8988T (cell line): ENCODE data around the gene ABCC3.

Source experiments
- DNase-seq: peaks from one replicate; pipeline ENCODE4 v3.0.0; 2011

Gene ABCC3

DNA sequence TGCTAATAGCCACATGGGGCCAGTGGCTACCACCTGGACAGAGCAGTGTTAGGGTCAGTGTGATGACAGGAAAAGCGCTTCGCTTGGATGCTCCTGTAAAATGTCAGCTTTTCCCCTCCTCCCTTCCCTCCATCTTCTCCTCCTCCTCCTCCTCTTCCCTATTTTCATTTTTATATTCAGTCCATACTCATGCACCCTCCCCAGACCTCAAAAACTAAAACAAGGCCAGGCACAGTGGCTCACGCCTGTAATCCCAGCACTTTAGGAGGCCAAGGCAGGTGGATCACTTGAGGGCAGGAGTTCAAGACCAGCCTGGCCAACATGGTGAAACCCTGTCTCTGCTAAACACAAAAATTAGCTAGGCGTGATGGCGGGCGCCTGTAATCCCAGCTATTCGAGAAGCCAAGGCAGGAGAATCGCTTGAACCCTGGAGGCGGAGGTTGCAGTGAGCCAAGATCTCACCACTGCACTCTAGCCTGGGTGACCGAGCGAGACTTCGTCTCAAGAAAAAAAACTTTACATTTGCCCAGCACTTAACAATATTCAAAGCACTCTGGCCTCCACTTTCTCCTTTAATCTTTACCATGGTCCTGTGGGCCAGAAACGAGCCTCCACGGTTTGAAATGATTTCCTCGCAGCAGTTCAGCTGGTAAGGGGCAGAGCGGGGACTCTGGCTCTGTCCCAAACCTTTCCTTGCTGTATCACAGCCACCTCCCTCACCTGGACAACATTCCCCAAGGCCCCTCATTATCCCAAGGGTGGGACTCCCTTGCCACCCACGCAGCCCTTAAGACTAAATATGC, 51.2 kb downstream of the ABCC3 start:
- DNase-seq: no peak

- DNase-seq: peak; percentile 77
These were observed 52.0 kb downstream of the ABCC3 start for GRCh38 chr17:50686494-50687199.

DNA sequence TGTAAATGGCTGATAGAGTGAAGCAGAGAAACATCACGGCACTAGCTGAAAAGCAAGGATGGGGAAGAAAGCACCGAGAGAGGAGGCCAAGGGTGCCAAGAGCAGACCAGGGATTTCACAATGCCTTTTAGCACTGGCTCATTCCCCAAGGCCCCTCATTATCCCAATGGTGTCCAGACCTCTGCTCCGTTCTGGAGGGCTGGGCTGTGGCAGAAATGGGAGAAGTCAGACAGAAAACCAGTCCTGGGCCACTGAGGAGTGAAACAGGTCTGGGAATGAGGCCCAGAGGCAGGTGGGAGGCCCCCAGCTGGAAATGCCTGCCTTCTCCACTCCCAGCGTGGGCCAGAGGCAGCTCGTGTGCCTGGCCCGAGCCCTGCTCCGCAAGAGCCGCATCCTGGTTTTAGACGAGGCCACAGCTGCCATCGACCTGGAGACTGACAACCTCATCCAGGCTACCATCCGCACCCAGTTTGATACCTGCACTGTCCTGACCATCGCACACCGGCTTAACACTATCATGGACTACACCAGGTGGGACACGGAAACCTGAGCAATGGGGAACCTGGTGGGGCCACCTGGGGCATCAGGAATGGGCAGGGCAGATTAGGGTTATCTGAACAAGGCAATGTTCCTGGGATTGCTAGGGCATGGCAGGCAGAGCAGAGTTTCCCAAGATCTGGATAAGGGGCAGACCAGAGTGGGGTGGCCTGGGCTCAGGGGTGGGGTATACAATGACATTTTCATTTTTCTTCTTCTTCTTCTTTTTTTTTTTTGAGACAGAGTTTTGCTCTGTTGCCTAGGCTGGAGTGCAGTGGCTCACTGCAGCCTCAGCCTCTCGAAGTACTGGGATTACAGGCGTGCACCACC, 52.8 kb downstream of the ABCC3 start:
- no peak for DNase-seq

DNA sequence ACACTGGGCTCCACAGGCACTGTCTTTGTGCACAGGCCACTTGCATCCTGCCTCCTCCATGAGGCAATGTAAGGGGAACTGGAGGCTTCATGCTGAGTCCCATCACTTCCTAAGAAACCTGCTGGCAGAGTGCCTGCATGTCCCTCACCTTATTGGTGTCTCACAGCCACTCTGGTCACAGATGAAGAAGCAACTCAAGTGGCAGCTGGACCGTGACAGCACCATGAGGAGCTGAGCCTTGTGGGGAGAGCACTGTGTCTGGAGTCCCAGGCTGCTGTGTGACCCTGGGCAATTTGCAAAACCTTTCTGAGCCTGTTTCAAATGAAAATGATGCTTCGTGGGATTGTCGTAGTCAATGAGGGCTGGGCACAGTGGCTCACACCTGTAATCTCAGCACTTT, 53.6 kb downstream of the ABCC3 start:
- no peak for DNase-seq

GRCh38 chr17:50689251-50689650, 54.6 kb downstream of the ABCC3 start:
- DNase-seq: no peak

- DNase-seq: no peak
These were observed 55.5 kb downstream of the ABCC3 start for GRCh38 chr17:50689956-50690886.

DNA sequence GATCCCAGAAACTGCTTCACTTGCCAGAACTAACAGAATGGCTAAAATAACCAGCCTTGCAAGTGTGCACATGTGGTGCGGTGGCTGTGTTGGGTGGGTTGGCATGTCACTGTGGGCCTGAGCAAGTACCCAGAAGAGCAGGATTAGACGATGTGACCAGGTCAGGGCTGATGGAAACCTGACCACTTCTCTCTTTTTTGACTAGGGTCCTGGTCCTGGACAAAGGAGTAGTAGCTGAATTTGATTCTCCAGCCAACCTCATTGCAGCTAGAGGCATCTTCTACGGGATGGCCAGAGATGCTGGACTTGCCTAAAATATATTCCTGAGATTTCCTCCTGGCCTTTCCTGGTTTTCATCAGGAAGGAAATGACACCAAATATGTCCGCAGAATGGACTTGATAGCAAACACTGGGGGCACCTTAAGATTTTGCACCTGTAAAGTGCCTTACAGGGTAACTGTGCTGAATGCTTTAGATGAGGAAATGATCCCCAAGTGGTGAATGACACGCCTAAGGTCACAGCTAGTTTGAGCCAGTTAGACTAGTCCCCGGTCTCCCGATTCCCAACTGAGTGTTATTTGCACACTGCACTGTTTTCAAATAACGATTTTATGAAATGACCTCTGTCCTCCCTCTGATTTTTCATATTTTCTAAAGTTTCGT, 56.3 kb downstream of the ABCC3 start:
- DNase-seq: no peak

DNA sequence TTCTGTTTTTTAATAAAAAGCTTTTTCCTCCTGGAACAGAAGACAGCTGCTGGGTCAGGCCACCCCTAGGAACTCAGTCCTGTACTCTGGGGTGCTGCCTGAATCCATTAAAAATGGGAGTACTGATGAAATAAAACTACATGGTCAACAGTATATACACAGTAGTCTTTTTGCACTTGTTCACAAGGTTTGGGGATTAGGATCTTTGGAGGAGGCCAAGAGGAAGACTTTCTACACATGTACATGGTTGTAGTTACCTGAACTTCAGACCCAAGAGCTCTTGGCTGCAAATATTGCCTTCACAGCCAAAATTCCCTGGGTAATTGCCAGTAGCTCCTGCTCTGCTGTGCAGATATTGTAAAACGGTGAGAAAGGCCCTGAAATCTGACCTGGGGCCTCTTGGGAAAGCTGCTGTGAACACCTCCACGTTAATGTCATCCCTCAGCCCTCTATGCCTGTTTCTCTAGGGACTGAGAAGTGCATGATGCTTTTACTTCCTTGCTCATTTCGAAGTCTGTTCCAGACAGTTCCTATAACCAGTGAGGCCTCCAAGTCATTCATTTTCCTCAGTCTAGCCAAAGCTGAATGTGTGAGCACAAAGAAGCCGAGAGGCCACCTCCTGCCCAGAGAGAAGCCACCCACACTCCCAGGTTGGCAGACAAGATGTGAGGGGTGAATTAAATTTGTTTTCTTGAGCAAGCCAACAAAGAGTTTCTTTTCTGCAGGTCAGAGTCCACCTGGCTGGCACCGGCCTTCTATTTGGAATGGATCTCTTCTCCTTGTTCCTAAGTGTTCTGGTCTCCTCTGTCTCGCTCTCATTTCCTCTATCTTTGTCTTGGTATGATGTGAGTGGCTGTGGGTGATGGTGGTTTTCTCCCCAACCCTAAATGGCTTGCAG, 57.1 kb downstream of the ABCC3 start:
- DNase-seq: no peak

GRCh38 chr17:50692448-50693035, 57.9 kb downstream of the ABCC3 start:
- no peak for DNase-seq

GRCh38 chr17:50693036-50693682, 58.5 kb downstream of the ABCC3 start:
- no peak for DNase-seq

- DNase-seq: no peak
These were observed 61.7 kb downstream of the ABCC3 start for GRCh38 chr17:50696365-50696879.

GRCh38 chr17:50697062-50697461, 62.4 kb downstream of the ABCC3 start:
- DNase-seq: no peak

DNA sequence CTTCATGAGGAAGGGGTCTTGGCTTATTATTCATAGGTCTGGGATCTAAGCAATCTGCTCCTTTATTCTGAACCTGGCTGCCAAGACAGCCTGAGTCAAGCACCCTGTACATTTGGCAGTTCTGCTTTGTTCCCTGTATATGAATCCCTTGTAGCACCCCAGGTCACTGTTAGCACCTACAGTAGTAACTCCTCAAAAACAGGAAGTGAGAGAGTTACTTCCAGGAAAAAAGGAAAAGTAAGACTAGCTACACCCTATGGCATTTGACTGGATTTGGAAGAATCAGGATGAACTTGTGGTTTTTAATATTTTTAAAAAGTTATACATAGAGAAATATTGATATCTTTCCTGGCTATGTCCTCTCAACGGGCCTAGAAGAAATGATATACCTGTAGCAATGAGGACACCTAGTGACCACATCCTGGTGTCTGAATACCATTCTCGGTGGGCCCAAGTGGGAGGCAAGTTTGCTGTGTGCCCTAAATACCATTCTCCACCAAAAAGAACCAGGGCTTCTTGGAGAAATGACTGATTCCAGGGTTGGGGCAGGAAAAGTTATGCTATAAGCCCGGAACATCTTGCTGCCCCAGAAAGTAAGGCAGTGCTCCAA, 63.1 kb downstream of the ABCC3 start:
- DNase-seq: no peak

DNA sequence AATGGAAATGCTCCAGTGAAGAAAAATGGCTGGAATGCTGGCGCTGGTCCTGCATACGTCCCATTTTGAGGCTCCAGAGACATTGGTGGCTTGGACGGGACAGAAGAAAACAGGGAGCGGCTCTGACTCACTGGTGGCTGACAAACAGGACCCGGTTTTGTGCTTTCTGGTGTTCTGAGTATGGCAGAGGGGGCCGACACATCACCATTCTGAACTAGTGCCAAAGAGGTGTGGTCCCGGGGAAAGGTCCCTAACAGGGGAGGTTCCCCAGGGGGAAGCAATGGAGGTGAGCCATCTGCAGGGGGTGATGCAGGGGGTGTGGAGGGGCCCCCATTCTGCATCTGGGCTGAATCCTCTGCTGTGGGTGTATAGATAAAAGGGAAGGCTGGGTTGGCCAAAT, 64.7 kb downstream of the ABCC3 start:
- no peak for DNase-seq

DNA sequence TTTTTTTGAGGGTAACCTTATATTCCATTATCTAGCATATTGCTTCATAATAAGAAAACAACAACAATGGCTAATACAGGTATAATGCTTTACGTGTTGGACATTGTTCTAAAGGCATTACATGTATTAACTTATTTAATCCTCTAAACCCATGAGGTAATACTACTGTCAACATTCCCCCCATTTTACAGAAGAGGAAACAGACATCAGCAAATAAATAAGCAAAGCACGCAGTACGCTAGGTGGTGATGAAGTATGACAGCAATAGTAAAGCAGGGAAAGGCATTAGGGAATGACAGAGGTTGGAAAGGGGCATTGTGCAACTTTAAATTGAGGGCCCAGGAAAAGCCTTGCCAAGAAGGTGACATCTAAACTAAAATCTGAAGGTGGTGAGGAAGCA, 68.5 kb downstream of the ABCC3 start:
- no peak for DNase-seq

- DNase-seq: peak; percentile 79
These were observed 72.8 kb downstream of the ABCC3 start, which contains the start of gene ANKRD40 for GRCh38 chr17:50707289-50708049. TSS of gene ANKRD40 (minus strand) at chr17:50707914. CDS start at chr17:50707654, 260 bp downstream.

GRCh38 chr17:50708050-50709000, 73.6 kb downstream of the ABCC3 start:
- no peak for DNase-seq
